Spleen (tissue), 7 donors: ENCODE data around the gene STAMBP.

Experiments
- CTCF ChIP-seq, 11 experiments: fragments of 200-600 bp in 7 of 11; fragments of 450-650 bp in 4 of 11; sonication (generic) in 4 of 11; IDR thresholded peaks in 8 of 11; conservative IDR thresholded peaks in 3 of 11; 1 replicate in 7 of 11; 2 replicates in 4 of 11; pipeline versions ENCODE4 v1.4.0 to v1.8.0; 2016 to 2021; ENCODE audit warnings: antibody characterized with exemption in 11 of 11, inconsistent platforms in 4 of 11, mild to moderate bottlenecking in 1 of 11
- POLR2AphosphoS5 ChIP-seq, 3 donors: sonication (generic); formaldehyde crosslinking; IDR thresholded peaks; one replicate each; pipeline ENCODE4 v1.5.1; 2017; ENCODE audit warnings: antibody characterized with exemption in 3 of 3
- donor health status: DM: no; HTN: no; CAD: no; lungs with moderate emphysema.
- donor health status: DM: no; HTN: no; CAD: no.
- donor health status: DM: no; HTN: no; CAD: no.

GRCh38 chr2:73818296-73818695, 10.5 kb upstream of the STAMBP start:
- TF ChIP-seq CTCF (IDR thresholded peaks at IDR 0.05 in 8 of 11, conservative IDR thresholded peaks at IDR 0.05 in 3 of 11) (no peak), POLR2AphosphoS5 (IDR thresholded peaks at IDR 0.05) (no peak)
